GM21619 (cell line): ENCODE data around the gene ADM2.

Source experiments
- ATAC-seq: cut with Tn5 transposase; IDR thresholded peaks from one replicate; pipeline ENCODE4 v1.9.1; 2021; ENCODE audit not compliant: unreplicated experiment

Gene ADM2

DNA sequence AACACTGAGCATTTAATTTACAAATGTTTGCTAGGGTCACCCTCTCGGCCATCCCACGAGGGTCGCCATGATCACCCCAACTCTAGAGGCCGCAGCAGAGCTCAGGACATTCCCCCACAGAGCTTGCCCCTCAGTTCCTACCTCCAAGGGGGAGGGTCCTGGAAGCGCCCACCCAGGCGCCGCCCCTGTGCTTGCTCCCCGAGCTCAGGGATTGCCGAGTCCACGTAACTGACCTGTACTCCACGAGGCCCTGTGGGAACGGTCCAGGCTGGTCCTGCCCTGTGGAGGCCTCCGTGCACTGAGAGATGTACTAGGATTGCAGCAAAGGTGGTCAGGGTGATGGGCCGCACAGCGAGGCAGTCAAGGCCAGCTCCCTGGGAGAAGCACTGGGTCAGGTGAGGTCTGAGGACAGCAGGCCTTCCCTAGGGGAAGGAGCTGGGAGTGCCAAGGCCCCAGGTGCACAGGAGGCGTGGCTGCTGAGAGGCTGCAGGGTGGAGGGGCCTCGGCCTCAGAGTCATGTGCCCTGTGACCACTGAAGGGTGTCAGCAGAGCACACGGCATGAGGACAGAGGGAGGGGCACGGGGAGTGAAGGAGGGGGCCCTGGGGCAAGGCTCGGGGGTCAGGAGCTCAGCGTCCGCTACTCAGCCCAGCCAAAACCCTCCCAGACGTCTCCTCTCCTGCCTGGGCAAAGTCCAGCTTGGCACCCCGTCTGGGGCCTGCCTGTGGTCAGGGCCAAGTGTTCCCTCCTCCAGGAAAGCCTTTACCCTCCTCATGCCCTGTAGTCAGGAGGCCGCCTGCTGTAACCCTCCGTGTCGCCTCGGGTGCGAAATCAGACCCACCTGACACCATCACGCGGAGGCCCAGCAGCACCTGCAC is 2.9 kb downstream of the ADM2 start:
- no peak for ATAC-seq

DNA sequence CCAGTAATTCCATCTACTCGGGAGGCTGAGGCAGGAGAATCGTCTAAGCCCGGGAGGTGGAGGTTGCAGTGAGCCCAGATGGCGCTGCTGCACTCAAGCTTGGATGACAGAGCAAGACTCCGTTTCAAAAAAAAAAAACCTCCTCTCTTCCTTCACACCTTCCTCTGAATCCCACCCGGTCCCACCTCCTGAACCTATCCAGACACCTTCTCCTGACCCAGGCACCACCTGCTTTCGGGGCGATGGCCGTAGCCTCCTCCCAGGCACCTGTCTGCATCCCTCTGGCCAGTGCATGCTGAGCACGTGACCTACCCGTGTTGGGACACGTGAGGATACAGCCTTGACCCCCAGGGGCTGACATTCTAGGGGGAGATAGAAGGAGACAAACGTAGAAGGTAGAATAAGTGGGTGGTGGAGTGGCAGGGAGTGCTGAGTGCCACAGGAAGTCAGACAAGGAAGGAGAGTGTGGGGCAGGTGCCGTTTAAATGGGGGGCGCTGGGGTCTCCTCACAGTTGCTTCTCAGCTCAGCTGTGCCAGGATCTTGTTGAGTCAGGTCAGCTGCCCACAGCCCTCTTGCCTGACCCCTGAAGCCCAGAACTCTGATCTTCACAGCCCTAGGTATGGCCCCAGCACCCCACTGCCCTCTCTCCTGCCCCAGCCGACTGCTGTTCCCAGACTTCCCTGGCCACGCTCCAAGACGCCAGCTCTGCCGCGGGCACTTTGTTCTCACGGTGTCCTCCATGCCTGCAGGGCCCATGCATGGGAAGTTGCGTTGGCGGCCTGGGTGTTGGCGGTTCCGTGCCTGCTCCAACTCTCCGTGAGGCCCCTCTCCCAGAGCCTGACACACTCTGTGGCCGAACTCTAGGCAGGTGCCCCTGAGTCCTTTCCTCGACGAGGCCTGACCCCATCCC is 4.1 kb downstream of the ADM2 start:
- no peak for ATAC-seq

DNA sequence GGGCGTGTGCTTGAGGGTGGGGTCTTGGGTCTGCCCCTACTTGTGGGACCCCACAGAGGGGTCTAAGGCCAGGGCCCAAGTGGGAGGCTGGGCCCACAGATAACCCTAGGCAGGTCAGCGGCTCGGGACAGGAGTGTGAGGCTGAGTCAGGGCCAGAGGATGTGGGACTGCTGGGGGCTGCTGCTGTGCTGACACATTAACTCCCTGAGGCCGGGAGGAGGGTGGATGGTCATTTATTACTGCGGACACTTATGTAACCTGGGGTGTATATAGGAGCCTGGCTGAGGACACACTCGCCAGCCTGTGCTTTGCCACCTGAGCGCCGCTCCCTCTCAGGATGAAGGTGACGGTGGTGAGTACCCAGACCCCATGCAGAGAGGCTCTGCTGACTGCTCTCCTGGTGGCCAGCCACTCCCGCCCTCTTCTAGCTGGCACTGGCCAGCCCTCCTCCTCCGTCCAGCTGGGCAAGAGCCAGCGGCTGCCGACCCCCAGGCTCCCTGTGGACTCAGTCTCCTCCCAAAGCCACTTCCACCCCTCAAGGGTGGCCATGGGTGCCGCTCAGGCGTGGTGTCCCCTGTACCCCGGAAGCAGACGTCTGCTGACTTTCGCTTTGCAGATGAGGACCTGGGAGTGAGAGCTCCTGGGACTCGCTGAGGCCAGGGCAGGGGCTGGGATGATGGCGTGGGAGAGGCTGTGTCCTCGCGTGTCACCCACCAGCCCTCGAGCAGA is 5.4 kb downstream of the ADM2 start, which contains the start of gene MIOX:
Gene MIOX, plus strand, starts transcription at position 299 of the 729 bp plus-strand sequence. Its CDS starts 39 bp downstream, at position 338.
- ATAC-seq: no peak

DNA sequence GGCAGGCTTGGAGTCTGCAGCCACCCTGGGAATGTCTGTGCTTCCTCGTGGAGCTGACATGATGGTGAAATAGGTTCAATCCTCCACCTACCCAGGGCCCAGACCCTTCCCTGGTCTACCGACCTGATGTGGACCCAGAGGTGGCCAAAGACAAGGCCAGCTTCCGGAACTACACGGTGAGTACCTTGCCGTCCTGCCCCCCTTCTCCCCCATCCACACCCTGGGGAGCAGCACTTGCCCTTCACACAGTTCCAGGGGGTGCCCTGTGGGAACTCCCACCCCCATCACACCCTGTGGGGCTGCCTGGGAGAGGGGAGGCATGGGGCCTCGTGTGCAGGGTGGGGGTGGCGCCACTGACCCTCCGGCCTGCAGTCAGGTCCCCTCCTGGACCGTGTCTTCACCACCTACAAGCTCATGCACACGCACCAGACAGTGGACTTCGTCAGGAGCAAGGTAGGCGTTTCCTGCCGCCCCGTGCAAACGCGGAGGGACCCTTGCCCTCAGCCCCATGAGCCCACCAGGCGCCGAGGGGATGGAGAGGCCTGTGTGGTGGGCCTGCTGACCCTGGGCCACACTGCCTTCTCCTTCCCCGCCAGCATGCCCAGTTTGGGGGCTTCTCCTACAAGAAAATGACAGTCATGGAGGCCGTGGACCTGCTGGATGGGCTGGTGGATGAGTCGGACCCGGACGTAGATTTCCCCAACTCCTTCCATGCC is 6.1 kb downstream of the ADM2 start:
- no peak for ATAC-seq

DNA sequence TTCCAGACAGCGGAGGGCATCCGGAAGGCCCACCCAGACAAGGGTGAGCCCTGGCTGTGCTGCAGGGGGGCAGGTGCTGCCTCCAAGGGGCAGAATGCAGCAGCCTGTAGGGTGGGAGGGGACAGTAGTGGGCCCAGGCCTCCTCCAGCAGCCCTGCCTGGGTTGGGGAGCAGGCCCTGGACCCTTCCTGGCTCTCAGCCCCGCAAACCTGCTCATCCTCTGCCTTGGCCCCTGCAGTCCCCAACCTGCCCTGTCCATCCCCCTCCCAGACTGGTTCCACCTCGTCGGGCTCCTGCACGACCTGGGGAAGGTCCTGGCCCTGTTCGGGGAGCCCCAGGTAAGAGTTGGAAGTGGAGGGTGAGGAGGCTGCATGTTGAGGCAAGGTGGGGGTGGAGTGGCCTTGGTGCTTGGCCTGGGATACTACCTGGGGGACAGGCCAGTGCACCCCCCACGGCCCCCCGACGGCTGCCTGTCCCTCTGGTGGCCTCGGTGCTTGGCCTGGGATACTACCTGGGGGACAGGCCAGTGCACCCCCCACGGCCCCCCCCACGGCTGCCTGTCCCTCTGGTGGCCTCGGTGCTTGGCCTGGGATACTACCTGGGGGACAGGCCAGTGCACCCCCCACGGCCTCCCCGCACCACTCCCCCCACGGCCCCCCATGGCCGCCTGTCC is 6.8 kb downstream of the ADM2 start:
- ATAC-seq: no peak

DNA sequence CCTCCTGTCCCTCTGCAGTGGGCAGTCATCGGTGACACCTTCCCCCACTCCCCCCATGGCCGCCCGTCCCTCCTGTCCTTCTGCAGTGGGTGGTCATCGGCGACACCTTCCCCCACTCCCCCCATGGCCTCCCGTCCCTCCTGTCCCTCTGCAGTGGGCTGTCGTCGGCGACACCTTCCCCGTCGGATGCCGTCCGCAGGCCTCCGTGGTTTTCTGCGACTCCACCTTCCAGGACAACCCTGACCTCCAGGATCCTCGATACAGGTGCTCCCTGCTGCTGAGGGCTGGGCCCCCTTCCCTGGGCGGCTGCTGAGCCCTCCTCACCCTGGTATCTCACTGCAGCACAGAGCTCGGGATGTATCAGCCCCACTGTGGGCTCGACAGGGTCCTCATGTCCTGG is 7.5 kb downstream of the ADM2 start:
- ATAC-seq: no peak

DNA sequence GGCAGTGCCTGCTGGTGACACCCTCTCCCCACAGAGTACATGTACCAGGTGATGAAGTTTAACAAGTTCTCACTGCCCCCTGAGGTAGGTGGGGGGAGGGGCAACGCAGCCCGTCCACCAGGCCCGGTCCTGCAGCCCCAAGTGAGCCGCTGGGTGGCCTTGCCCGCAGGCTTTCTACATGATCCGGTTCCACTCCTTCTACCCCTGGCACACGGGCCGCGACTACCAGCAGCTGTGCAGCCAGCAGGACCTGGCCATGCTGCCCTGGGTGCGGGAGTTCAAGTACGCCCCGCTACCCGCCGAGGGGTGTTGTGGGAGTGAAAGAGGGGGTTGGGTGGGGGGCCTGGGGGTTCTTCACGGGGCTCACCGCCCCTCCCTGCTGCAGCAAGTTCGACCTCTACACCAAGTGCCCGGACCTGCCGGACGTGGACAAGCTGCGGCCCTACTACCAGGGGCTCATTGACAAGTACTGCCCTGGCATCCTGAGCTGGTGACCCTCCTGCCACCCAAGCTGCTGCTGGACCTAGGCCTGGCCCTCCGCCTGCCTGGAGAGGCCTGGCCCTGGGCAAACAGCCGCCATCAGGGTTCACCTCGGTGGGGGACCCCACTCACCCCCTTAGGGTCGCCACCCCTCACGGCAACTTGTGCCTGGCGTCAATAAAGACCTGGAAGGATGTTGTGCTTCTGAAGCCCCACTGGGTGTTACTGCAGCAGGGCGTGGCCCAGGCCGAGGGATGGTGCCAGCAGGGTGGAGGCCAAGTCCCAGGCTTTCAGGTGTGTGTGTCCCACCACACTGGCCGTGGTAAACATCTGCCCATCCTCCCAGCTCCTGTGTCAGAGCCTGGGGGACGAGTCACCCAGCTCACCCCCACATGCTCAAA is 8.3 kb downstream of the ADM2 start:
- ATAC-seq: no peak

DNA sequence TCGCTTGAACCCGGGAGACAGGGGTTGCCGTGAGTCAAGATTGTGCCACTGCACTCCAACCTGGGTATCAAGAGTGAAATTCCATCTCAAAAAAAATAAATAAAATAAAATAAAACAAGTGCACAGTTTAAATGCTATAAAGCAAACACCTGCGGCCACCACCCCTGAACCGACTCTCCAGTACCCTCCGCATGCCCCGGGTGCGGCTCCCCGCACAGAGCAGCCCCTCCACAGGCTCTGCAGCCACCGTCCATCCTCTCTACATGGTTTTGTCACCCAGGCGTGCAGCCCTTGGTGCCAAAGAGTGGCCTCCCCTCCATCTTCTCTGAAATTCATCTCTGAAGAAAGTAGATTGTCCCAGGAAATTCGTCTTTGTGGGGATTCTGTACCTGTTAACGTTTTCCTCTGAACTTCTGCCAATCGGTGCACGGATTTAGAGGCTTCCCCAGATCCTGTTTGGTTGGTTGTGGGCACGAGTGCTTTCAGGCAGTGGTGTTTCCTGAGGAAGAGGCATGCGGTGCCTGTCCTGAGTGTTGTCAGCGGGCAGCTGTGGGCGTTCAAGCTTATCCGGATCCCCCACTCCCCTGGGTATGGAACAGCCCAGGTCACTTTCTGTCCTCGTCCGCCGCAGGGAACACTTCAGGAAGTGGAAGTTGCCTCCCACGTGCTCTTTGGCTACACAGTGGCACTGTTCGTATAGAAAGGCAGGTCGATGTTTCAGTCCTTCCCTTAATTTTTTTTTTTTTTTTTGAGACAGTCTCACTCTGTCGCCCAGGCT is 9.4 kb downstream of the ADM2 start:
- no peak for ATAC-seq

DNA sequence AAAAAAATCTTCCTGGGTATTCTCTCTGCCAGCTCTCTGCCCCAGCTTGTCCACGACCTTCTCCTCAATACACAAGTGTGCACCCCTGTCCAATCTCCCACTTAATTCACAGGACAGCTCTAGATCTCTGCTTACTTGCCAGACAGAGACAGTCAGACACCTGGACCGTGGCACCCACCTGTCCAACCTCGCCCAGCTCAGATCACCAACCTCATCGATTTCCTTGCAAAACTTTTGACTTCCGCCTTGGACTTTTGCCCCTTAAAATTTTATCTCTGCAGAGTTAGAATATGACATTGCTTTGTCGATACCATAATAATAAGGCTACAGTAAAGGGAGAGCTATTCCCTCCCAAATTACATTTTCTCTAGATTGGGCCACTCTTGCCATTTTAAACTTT is 15.8 kb downstream of the ADM2 start:
- ATAC-seq: no peak

DNA sequence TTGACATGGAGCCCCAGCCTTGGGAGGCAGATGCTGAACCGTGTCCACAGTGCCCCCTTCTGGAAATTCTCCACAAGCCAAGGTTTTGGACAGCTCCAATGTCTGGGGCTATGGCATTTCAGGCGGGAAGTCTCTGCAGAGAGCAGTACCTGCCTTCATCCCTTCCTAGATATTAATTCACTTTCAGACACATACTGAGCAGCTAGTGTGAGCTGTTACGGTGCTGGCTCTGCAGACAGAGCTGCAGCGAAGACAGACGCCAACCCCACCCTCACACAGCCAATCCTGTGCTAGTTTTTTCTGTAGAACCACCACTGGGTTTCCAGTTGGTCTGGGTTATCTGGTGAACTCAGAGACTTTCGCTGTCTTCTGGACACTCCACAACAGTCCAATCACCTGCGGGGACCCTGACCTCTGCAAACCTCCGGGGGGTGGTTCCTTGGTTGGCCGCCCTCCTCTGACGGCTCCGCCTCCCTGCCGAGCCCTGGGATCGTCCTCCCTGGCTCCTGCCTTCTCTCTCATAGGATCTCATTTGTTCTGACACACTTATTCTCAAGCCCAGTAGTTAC is 17.1 kb downstream of the ADM2 start:
- no peak for ATAC-seq

DNA sequence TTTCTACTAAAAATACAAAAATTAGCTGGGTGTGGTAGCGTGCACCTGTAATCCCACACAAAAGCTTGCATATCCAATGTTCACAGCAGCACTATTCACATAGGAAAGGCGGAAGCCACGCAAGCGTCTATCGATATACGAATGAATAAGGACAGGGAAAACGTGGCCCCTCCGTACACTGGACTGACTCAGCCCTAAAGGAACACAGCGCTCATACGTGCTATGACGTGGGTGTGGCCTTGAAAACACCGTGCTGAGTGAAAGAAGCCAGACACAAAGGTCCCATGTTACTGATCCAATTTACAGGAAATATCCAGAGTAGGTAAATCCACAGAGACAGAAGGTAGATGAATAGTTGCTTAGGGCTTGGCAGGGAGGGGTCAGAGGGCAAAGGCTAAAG is 19.1 kb downstream of the ADM2 start:
- no peak for ATAC-seq

DNA sequence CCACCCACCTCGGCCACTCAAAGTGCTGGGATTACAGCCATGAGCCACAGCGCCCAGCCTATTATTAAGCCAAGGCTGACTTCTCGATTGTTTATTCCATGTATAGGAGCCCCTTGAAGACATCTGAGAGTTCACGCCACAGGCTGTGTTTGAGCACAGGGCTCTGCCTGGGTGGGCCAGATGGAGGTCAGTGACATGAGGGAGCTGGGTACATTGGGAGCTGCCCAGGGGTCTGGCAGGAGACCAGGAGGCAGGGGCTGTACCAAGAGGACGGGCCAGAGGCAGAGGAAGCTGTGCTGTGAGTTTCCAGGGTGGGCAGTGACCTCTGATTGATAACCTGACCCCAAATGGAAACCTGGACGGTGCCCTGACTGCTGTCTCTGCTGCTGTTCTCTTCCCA is 20.8 kb downstream of the ADM2 start:
- ATAC-seq: no peak

DNA sequence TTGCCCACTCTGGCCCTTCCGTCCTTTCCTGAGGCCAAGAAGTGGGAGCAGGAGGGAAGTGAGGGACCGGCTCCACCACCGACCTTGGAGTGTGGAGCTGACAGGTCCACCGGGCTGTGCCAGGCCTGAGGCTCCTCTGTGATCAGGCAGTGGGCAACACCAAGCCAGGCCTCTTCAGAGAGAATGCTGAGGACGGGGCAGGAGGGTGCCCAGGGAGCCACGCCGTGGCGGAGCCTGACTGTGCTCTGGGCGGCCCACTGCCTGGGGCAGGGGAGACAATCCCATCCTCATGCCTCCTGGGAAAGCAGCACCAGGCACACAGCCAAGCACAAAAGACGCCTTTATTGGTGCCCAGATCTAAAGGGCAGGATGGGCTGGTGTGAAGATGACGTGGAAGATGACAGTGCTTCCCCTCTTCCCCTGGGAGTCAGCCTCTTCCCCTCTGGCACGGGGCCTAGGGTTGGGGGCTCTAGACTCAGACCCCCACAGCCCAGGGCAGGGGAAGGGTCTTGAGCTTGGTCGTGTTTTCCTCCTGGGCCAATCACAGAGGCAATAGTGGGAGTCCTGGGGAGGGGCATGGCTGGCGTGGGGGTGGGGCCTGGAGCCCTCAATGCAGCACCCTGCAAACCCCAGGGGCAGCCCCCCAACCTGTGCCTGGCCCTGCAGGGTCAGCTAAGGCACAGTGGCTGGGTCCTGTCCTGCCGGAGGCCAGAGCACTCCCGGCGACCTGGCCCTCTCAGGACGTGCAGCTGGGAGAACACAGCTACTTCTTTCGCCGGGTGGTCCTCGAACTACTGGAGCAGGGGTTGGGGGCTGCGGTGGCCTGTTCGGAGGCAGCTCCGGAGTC is 21.5 kb downstream of the ADM2 start:
- ATAC-seq: no peak

DNA sequence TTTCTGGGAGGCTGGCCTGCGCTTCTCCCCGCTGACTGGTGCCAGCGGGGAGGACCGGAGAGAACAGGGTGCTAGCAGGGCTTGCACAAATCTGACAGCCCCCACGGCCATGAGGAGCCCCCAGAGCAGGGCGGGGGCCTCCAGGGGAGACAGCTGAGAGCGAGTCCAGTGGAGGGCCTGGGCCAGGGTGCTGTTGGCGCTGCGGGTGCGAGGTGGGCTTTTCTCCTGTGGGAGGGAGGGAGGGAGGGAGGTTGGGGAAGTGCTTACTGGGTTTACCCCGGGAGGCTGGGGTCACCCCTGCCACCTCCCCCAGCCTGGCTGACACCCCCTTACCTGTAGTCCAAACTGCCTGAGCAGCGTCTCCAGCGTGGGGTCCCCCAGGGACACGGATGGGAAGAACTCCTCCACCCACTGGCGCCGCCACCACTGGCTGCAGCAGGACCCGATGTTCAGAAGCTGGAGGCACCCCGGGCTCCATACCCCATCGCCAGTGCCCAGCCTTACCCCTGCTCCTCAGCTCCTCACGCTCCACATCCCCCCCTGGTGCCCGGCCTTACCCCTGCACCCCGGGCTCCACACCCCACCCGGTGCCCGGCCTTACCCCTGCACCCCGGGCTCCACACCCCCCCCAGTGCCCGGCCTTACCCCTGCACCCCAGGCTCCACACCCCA is 22.3 kb downstream of the ADM2 start:
- no peak for ATAC-seq

DNA sequence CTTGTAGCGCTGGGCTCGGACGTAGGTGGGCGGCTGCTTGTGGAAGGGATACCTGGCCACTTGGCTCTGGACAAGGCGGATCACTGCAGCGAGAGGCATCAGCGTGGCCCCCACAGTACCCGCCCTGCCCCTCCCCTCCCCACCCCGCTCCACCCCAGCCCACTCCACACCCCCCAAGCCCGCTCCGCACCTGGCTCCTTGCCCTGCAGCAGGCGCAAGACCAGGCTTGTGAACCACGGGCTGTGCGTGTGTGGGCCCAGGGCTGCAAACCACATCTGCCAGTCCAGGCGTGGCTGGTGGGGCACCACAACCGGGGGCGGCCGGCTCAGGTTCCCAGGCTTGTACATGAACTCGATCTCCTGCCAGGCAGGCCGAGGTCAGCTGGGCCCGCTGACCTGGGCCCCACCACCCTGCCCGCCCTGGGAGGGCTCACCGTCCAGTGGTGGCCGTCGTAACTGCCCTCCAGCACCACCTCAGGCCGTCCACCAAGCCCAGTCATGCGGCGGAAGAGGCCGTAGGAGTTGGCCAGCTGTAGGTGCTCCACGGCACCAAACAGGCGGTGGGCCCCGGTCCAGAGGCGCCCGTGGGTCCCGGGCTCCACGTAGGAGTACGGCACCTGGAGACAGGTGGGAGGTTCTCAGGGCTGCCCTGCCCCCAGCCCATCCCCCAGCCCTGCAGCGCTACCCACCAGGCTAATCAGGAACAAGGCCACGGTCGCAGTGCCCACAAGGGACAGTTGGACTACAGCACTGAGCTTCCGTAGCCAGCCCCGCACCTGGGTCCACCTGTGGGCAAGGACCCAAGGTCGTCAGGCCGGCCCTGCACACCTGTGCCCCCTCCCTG is 23.2 kb downstream of the ADM2 start:
- ATAC-seq: no peak
